A673 (cell line): Measurements from ENCODE around the gene EML1. TPM values are rescaled to one million over a fixed set of nuclear protein-coding genes. Genes with fewer than 3 reads are reported as not detected.

ENCODE experiments used
- BruUV-seq: library from RNA; stranded (reverse); fragments of 400-500 nt; replicated peaks from 2 replicates; lab custom pipeline; 2021; lab: Mats Ljungman, UMichigan
- CTCF ChIA-PET: fragments of 300-600 bp; sonication (Branson Sonifier 250); formaldehyde crosslinking; loops from one replicate; lab custom pipeline; 2022; ENCODE audit warnings: antibody characterized with exemption; lab: Charles Lee
- POLR2A ChIA-PET: fragments of 300-600 bp; sonication (Branson Sonifier 250); formaldehyde crosslinking; loops from one replicate; lab custom pipeline; 2022; ENCODE audit warnings: antibody characterized with exemption; ENCODE audit not compliant: low non-redundant PET; lab: Charles Lee
- DNase-seq: peaks from one replicate; pipeline ENCODE4 v3.0.0-alpha.2; 2015; ENCODE audit warnings: low spot score
- H3K27ac ChIP-seq: fragments of 200-600 bp; sonication (generic); 2 replicates; pipeline ENCODE4 v1.5.1; 2016; ENCODE audit warnings: mixed run types, low read depth, mild to moderate bottlenecking, mixed read lengths, antibody characterized with exemption, low read length; ENCODE audit not compliant: poor library complexity, severe bottlenecking
- H3K27me3 ChIP-seq: fragments of 200-600 bp; sonication (generic); replicated peaks from 2 replicates; pipeline ENCODE4 v1.6.1; 2017; ENCODE audit warnings: mixed run types, low read depth, mild to moderate bottlenecking, mixed read lengths, antibody characterized with exemption, low read length; ENCODE audit not compliant: insufficient read depth, poor library complexity
- H3K36me3 ChIP-seq: fragments of 200-600 bp; sonication (generic); 2 replicates; pipeline ENCODE4 v1.6.1; 2016; ENCODE audit warnings: mixed run types, mild to moderate bottlenecking, mixed read lengths, antibody characterized with exemption, low read length; ENCODE audit not compliant: insufficient read depth, poor library complexity, severe bottlenecking
- H3K4me1 ChIP-seq: fragments of 200-600 bp; sonication (generic); 2 replicates; pipeline ENCODE4 v1.6.1; 2017; ENCODE audit warnings: mixed run types, mild to moderate bottlenecking, mixed read lengths, antibody characterized with exemption, low read length; ENCODE audit not compliant: insufficient read depth, poor library complexity, severe bottlenecking
- H3K4me3 ChIP-seq: fragments of 200-600 bp; sonication (generic); 2 replicates; pipeline ENCODE4 v1.5.1; 2016; ENCODE audit warnings: low read depth, mixed run types, mild to moderate bottlenecking, mixed read lengths, low read length; ENCODE audit not compliant: poor library complexity, severe bottlenecking
- H3K9me3 ChIP-seq: fragments of 200-600 bp; sonication (generic); 2 replicates; pipeline ENCODE4 v1.6.1; 2016; ENCODE audit warnings: mixed run types, low read depth, mild to moderate bottlenecking, mixed read lengths, antibody characterized with exemption, low read length; ENCODE audit not compliant: poor library complexity, severe bottlenecking
- CTCF ChIP-seq: fragments of 300-800, 200-600 bp; sonication (generic); conservative IDR thresholded peaks from 2 replicates; pipeline ENCODE4 v1.5.1; 2017; ENCODE audit warnings: low read depth, mild to moderate bottlenecking, antibody characterized with exemption, low read length, moderate library complexity, mixed read lengths
- EZH2 ChIP-seq: fragments of 200-600 bp; sonication (generic); IDR thresholded peaks from 2 replicates; pipeline ENCODE4 v1.6.1; 2017; ENCODE audit warnings: borderline replicate concordance, low read depth, mild to moderate bottlenecking, mixed read lengths, antibody characterized with exemption, low read length; ENCODE audit not compliant: poor library complexity, severe bottlenecking
- intact Hi-C: fragments of 100-400 bp; cut with micrococcal nuclease; formaldehyde crosslinking; loops from one replicate; pipeline ENCODE4 v1.10.0; 2022; ENCODE audit not compliant: unreplicated experiment
- total RNA-seq: library from RNA; stranded (reverse); gene quantifications from 2 replicates; pipeline ENCODE4 v1.2.3, GENCODE V29; 2021

EML1 gene
- total RNA-seq, 1 experiment from 2014 or later: 34.1 TPM

GRCh38 chr14:99990268-99991170, 197.3 kb downstream of the EML1 start:
- TF ChIP-seq EZH2: no peak
- no peak for TF ChIP-seq CTCF
- intact Hi-C loops: no loop called here
- no peaks in the 10 kb centered on the region for H3K36me3 ChIP-seq
- no TSS peak for BruUV-seq
- ChIA-PET CTCF (no interaction called here), POLR2A (no interaction called here)
- no peak overlapping the region for H3K27ac ChIP-seq
- no peak overlapping the region for H3K4me3 ChIP-seq
- H3K27me3 ChIP-seq: no peaks in the 10 kb centered on the region
- peaks cover 7% of the 10 kb centered on the region for H3K4me1 ChIP-seq
- DNase-seq: no peak
- H3K9me3 ChIP-seq: no peaks in the 10 kb centered on the region

GRCh38 chr14:99991331-99991730, 198.1 kb downstream of the EML1 start:
- Histone ChIP-seq H3K9me3 (no peaks in the 10 kb centered on the region), H3K4me3 (no peak overlapping the region), H3K4me1 (peaks cover 7% of the 10 kb centered on the region), H3K27me3 (no peaks in the 10 kb centered on the region), H3K36me3 (no peaks in the 10 kb centered on the region), H3K27ac (no peak overlapping the region)
- intact Hi-C loops: no loop called here
- TF ChIP-seq CTCF (no peak), EZH2 (no peak)
- ChIA-PET CTCF (no interaction called here), POLR2A (no interaction called here)
- no TSS peak for BruUV-seq
- DNase-seq: no peak

Other genes starting within 250 kb of the EML1 start
- gene CCDC85C, start 189.2 kb upstream of the EML1 start, total RNA-seq: 24.6 and 31.5 TPM in 2 replicates
- gene HHIPL1, start 148.3 kb upstream of the EML1 start, total RNA-seq: 0.06 and 0.15 TPM in 2 replicates
- 0.37 TPM in 1 of 2 replicates, not detected in the other for gene CYP46A1, start 109.1 kb upstream of the EML1 start, total RNA-seq